IPS-18c (cell line): ENCODE measurements around the gene LPGAT1.
"Not testable (repeated sequence)": the region's sequence is repeated elsewhere in the genome, so short reads cannot be mapped to it uniquely, and the experiment has no call there.

Experiments used
- H3K4me3 ChIP-seq: 2 replicates; pipeline ENCODE4 v1.7.0; 2013; ENCODE audit warnings: low read depth, mild to moderate bottlenecking, low read length, moderate library complexity; ENCODE audit not compliant: insufficient read depth
- H3K9me3 ChIP-seq: one replicate; pipeline ENCODE4 v1.6.1; 2013; ENCODE audit warnings: mild to moderate bottlenecking, low read length, moderate library complexity; ENCODE audit not compliant: control insufficient read depth, insufficient read depth

The LPGAT1 gene

GRCh38 chr1:211701733-211702132, 128.8 kb downstream of the LPGAT1 start:
- H3K9me3 ChIP-seq: no peaks in the 10 kb centered on the region
- no peak overlapping the region for H3K4me3 ChIP-seq

- H3K4me3 ChIP-seq: peak overlapping the region; percentile 45; the same call in 1 of the 2 replicates
- no peaks in the 10 kb centered on the region for H3K9me3 ChIP-seq
Observed at GRCh38 chr1:211699059-211699458, 131.5 kb downstream of the LPGAT1 start.

- H3K9me3 ChIP-seq: no peaks in the 10 kb centered on the region
- H3K4me3 ChIP-seq: peak overlapping the region; percentile 45; the same call in 1 of the 2 replicates
Observed at GRCh38 chr1:211698161-211699026, 132.2 kb downstream of the LPGAT1 start.

- no peak overlapping the region for H3K4me3 ChIP-seq
- no peaks in the 10 kb centered on the region for H3K9me3 ChIP-seq
Observed at GRCh38 chr1:211697356-211697755, 133.2 kb downstream of the LPGAT1 start.

GRCh38 chr1:211695135-211695816, 135.3 kb downstream of the LPGAT1 start:
- H3K9me3 ChIP-seq: no peaks in the 10 kb centered on the region
- no peak overlapping the region for H3K4me3 ChIP-seq

GRCh38 chr1:211693911-211694310, 136.7 kb downstream of the LPGAT1 start:
- not testable (repeated sequence) for H3K4me3 ChIP-seq, H3K9me3 ChIP-seq
